ENCODE measurements around the gene EPS15.

The EPS15 gene

DNA sequence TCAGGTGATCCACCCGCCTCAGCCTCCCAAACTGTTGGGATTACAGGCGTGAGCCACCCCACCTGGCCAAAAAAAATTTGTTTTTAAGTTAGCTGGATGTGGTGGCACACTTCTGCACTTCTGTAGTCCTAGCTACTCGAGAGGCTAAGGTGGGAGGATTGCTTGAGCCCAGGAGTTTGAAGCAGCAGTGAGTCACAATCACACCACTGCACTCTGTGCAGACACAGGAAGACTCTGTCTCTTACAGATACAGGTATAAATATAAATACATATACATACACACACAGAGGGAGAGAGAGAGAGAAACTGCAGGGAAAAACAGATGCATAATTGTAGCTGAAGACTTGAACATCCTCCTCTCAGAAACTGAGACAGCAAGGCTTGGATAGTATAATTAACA lies 34.8 kb upstream of the EPS15 start (continued):
- TF ChIP-seq, protein P1, sequence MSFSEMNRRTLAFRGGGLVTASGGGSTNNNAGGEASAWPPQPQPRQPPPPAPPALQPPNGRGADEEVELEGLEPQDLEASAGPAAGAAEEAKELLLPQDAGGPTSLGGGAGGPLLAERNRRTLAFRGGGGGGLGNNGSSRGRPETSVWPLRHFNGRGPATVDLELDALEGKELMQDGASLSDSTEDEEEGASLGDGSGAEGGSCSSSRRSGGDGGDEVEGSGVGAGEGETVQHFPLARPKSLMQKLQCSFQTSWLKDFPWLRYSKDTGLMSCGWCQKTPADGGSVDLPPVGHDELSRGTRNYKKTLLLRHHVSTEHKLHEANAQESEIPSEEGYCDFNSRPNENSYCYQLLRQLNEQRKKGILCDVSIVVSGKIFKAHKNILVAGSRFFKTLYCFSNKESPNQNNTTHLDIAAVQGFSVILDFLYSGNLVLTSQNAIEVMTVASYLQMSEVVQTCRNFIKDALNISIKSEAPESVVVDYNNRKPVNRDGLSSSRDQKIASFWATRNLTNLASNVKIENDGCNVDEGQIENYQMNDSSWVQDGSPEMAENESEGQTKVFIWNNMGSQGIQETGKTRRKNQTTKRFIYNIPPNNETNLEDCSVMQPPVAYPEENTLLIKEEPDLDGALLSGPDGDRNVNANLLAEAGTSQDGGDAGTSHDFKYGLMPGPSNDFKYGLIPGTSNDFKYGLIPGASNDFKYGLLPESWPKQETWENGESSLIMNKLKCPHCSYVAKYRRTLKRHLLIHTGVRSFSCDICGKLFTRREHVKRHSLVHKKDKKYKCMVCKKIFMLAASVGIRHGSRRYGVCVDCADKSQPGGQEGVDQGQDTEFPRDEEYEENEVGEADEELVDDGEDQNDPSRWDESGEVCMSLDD (tag by site-specific recombination; IDR thresholded peaks at IDR 0.05): no peak
- TF ChIP-seq, protein P2, sequence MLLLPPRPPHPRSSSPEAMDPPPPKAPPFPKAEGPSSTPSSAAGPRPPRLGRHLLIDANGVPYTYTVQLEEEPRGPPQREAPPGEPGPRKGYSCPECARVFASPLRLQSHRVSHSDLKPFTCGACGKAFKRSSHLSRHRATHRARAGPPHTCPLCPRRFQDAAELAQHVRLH (tag by site-specific recombination; IDR thresholded peaks at IDR 0.05): no peak

- POLR2A ChIA-PET: no interaction called here
- CTCF ChIA-PET: interaction anchor here (0.6 to 1.0 kb wide), 2 partner anchors 18 to 147 kb away, joined by 3 to 5 read pairs; no protein-coding TSS in a partner anchor
Observed at GRCh38 chr1:51552929-51553807, 34.1 kb upstream of the EPS15 start.

GRCh38 chr1:51551848-51552296 lies 32.8 kb upstream of the EPS15 start:
- H3K27ac ChIP-seq (ENCODE audit: extremely low read depth, low read depth, low read length): no peak overlapping the region
- H3K4me1 ChIP-seq (ENCODE audit: control insufficient read depth, insufficient read depth, low read length): no peaks in the 10 kb centered on the region
- TF ChIP-seq ZSCAN4 (tag by site-specific recombination; IDR thresholded peaks at IDR 0.05) (peak; percentile 75; the same call in 1 of the 2 replicates), ZNF146 (tag by site-specific recombination; IDR thresholded peaks at IDR 0.05) (no peak), ZNF677 (tag by site-specific recombination; IDR thresholded peaks at IDR 0.05) (peak; percentile 78)
- H3K36me3 ChIP-seq (ENCODE audit: control insufficient read depth in 2 of 2, insufficient read depth in 1 of 2, low read length in 2 of 2): no peaks in the 10 kb centered on the region
- no peaks in the 10 kb centered on the region for H3K9me3 ChIP-seq (ENCODE audit: control insufficient read depth, insufficient read depth, low read depth, low read length)
- CTCF ChIA-PET: interaction anchor here (0.6 to 1.0 kb wide), 3 partner anchors 16 to 28 kb away, joined by 3 to 5 read pairs (median 3); no protein-coding TSS in a partner anchor
- H3K4me3 ChIP-seq (ENCODE audit: low read depth, low read length): no peak overlapping the region
- POLR2A ChIA-PET: no interaction called here

More at GRCh38 chr1:51552929-51553807, 34.1 kb upstream of the EPS15 start:
- H3K4me1 ChIP-seq (ENCODE audit: control insufficient read depth, insufficient read depth, low read length): no peaks in the 10 kb centered on the region
- no peak overlapping the region for H3K4me3 ChIP-seq (ENCODE audit: low read depth, low read length)
- H3K36me3 ChIP-seq (ENCODE audit: control insufficient read depth in 2 of 2, insufficient read depth in 1 of 2, low read length in 2 of 2): no peaks in the 10 kb centered on the region
- H3K9me3 ChIP-seq (ENCODE audit: control insufficient read depth, insufficient read depth, low read depth, low read length): no peaks in the 10 kb centered on the region
- no peak for TF ChIP-seq ZNF791 (tag by site-specific recombination; IDR thresholded peaks at IDR 0.05)
- TF ChIP-seq ZBTB7A (tag by site-specific recombination; IDR thresholded peaks at IDR 0.05; ENCODE audit: low read depth): no peak
- TF ChIP-seq ZNF121 (tag by site-specific recombination; IDR thresholded peaks at IDR 0.05): peak; percentile 89
- no peak overlapping the region for H3K27ac ChIP-seq (ENCODE audit: extremely low read depth, low read depth, low read length)

DNA sequence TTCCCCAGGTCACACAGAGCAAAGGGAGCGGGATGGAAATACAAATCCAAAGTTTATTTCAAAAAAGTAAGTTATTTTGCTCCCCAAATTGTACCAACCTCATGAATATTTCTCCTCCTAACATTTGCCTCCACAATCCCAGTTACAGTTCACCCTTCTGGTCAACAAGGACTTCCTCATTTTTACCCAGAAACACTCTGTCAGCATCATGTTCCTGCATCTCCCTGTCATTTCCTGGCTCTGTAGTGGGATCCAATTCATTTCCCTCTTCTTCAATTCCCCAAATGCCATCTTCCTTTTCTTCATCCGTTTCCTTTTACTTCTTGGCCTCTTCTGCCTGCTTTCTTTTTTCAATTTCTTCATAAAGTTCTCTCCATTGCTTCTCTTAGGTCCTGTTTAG lies 32.0 kb upstream of the EPS15 start:
- H3K4me3 ChIP-seq (ENCODE audit: low read depth, low read length): no peak overlapping the region
- TF ChIP-seq ZNF148 (tag by site-specific recombination; IDR thresholded peaks at IDR 0.05; ENCODE audit: borderline replicate concordance) (no peak), ZNF561 (tag by site-specific recombination; IDR thresholded peaks at IDR 0.05; ENCODE audit: borderline replicate concordance) (no peak), ZNF654 (tag by site-specific recombination; IDR thresholded peaks at IDR 0.05; ENCODE audit: low read depth) (no peak), FEZF1 (tag by site-specific recombination; IDR thresholded peaks at IDR 0.05) (no peak), ZFP3 (tag by site-specific recombination; IDR thresholded peaks at IDR 0.05; ENCODE audit: low read depth) (no peak), ZNF341 (tag by site-specific recombination; IDR thresholded peaks at IDR 0.05; ENCODE audit: low read depth) (no peak), ZNF549 (tag by site-specific recombination; IDR thresholded peaks at IDR 0.05) (no peak), ZNF266 (tag by site-specific recombination; IDR thresholded peaks at IDR 0.05; ENCODE audit: low read depth) (no peak), KLF9 (tag by site-specific recombination; IDR thresholded peaks at IDR 0.05; ENCODE audit: low read depth) (no peak)
- TF ChIP-seq, protein P3, sequence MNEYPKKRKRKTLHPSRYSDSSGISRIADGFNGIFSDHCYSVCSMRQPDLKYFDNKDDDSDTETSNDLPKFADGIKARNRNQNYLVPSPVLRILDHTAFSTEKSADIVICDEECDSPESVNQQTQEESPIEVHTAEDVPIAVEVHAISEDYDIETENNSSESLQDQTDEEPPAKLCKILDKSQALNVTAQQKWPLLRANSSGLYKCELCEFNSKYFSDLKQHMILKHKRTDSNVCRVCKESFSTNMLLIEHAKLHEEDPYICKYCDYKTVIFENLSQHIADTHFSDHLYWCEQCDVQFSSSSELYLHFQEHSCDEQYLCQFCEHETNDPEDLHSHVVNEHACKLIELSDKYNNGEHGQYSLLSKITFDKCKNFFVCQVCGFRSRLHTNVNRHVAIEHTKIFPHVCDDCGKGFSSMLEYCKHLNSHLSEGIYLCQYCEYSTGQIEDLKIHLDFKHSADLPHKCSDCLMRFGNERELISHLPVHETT (tag by site-specific recombination; IDR thresholded peaks at IDR 0.05): no peak
- H3K27ac ChIP-seq (ENCODE audit: extremely low read depth, low read depth, low read length): no peak overlapping the region
- no peaks in the 10 kb centered on the region for H3K9me3 ChIP-seq (ENCODE audit: control insufficient read depth, insufficient read depth, low read depth, low read length)
- no peaks in the 10 kb centered on the region for H3K4me1 ChIP-seq (ENCODE audit: control insufficient read depth, insufficient read depth, low read length)
- ChIA-PET POLR2A (no interaction called here), CTCF (interaction anchor here (0.6 to 0.7 kb wide), 3 partner anchors 16 to 28 kb away, joined by 3 to 5 read pairs (median 3); no protein-coding TSS in a partner anchor)
- H3K36me3 ChIP-seq (ENCODE audit: control insufficient read depth in 2 of 2, insufficient read depth in 1 of 2, low read length in 2 of 2): no peaks in the 10 kb centered on the region
